ENCODE data around the gene EPHA8.
A peak's percentile ranks its signal among the peaks of the same experiment; 100 is the strongest.

EPHA8 gene

GRCh38 chr1:22595108-22595507, 31.8 kb downstream of the EPHA8 start:
- no peak for DNase-seq

GRCh38 chr1:22597301-22597965, 34.1 kb downstream of the EPHA8 start:
- no peak for DNase-seq

GRCh38 chr1:22597996-22598395, 34.7 kb downstream of the EPHA8 start:
- DNase-seq: no peak

- no peak for DNase-seq
These were observed 35.4 kb downstream of the EPHA8 start for GRCh38 chr1:22598736-22599135.

GRCh38 chr1:22600071-22600816, 37.0 kb downstream of the EPHA8 start:
- DNase-seq: no peak

GRCh38 chr1:22600817-22601605, 37.7 kb downstream of the EPHA8 start:
- no peak for DNase-seq

GRCh38 chr1:22601610-22602009, 38.3 kb downstream of the EPHA8 start:
- no peak for DNase-seq

GRCh38 chr1:22602060-22602740, 38.9 kb downstream of the EPHA8 start:
- no peak for DNase-seq

- peak; percentile 53 to 74 (median 64) for DNase-seq
These were observed 42.9 kb downstream of the EPHA8 start for GRCh38 chr1:22606161-22606560.

GRCh38 chr1:22607154-22607553, 43.9 kb downstream of the EPHA8 start:
- DNase-seq: peak in 2 of 3 donors; percentile 16 to 43

- peak; percentile 17 to 29 (median 22) for DNase-seq
These were observed 45.1 kb downstream of the EPHA8 start for GRCh38 chr1:22608361-22608760.

- DNase-seq: no peak
These were observed 46.0 kb downstream of the EPHA8 start for GRCh38 chr1:22609291-22609690.

GRCh38 chr1:22611530-22611947, 48.2 kb downstream of the EPHA8 start:
- peak; percentile 30 to 68 (median 50) for DNase-seq

GRCh38 chr1:22612671-22613571, 49.6 kb downstream of the EPHA8 start:
- DNase-seq: no peak

- DNase-seq: no peak
These were observed 50.3 kb downstream of the EPHA8 start for GRCh38 chr1:22613572-22613918.

- DNase-seq: no peak
These were observed 50.7 kb downstream of the EPHA8 start for GRCh38 chr1:22613951-22614350.

- DNase-seq: peak; percentile 48 to 54 (median 51)
These were observed 52.6 kb downstream of the EPHA8 start for GRCh38 chr1:22615886-22616285.

- DNase-seq: no peak
These were observed 53.3 kb downstream of the EPHA8 start for GRCh38 chr1:22616571-22616970.

- no peak for DNase-seq
These were observed 54.8 kb downstream of the EPHA8 start for GRCh38 chr1:22618056-22618455.

- DNase-seq: peak in 2 of 3 donors; percentile 42 to 48
These were observed 56.0 kb downstream of the EPHA8 start for GRCh38 chr1:22619252-22619651.

GRCh38 chr1:22619798-22620197, 56.5 kb downstream of the EPHA8 start:
- DNase-seq: no peak

GRCh38 chr1:22621761-22622160, 58.5 kb downstream of the EPHA8 start:
- DNase-seq: no peak
